Effector memory CD4-positive, alpha-beta T cell (primary cell): ENCODE measurements around the gene LRRC18.

Experiments
- DNase-seq, 3 donors: peaks; one replicate each; pipeline ENCODE4 v3.0.0-alpha.2; 2020
- H3K27ac ChIP-seq: 2 replicates; pipeline ENCODE4 v1.7.0; 2013; ENCODE audit warnings: mild to moderate bottlenecking, low read length, moderate library complexity; ENCODE audit not compliant: insufficient read depth, poor library complexity, severe bottlenecking
- H3K27me3 ChIP-seq: replicated peaks from 2 replicates; pipeline ENCODE4 v1.7.0; 2013; ENCODE audit warnings: mild to moderate bottlenecking, low read length; ENCODE audit not compliant: insufficient read depth, control insufficient read depth, poor library complexity, severe bottlenecking
- H3K36me3 ChIP-seq: 2 replicates; pipeline ENCODE4 v1.7.0; 2013; ENCODE audit warnings: mild to moderate bottlenecking, low read length, moderate library complexity; ENCODE audit not compliant: control insufficient read depth, insufficient read depth
- H3K4me1 ChIP-seq: 2 replicates; pipeline ENCODE4 v1.7.0; 2013; ENCODE audit warnings: low read length, mild to moderate bottlenecking; ENCODE audit not compliant: control insufficient read depth, insufficient read depth, poor library complexity, severe bottlenecking
- H3K4me3 ChIP-seq: 2 replicates; pipeline ENCODE4 v1.7.0; 2013; ENCODE audit warnings: low read length, low read depth, mild to moderate bottlenecking; ENCODE audit not compliant: insufficient read depth, poor library complexity, severe bottlenecking
- H3K9me3 ChIP-seq: 2 replicates; pipeline ENCODE4 v1.7.0; 2013; ENCODE audit warnings: mild to moderate bottlenecking, low read length, moderate library complexity; ENCODE audit not compliant: control insufficient read depth
- total RNA-seq, 3 donors: gene quantifications; one replicate each; lab custom pipeline; 2026; lab: John Stamatoyannopoulos, UW

LRRC18 gene
- total RNA-seq, result 0 reads per million in 3 donors

- H3K36me3 ChIP-seq, result no peaks in the 10 kb centered on the region
- H3K27me3 ChIP-seq, result no peaks in the 10 kb centered on the region
- no peaks in the 10 kb centered on the region for H3K9me3 ChIP-seq
- H3K27ac ChIP-seq, result no peak within 1 kb of the TSS
- no peaks in the 10 kb centered on the region for H3K4me1 ChIP-seq
- DNase-seq, result no peak
- no peak within 1 kb of the TSS for H3K4me3 ChIP-seq
Observed at GRCh38 chr10:48939790-48940325, at the start of gene LRRC18. Gene LRRC18 (minus strand): TSS chr10:48939840. CDS start chr10:48914155, 25,685 bp downstream.

GRCh38 chr10:48985621-48986158, 46.0 kb upstream of the LRRC18 start:
- no peaks in the 10 kb centered on the region for H3K4me1 ChIP-seq
- no peaks in the 10 kb centered on the region for H3K9me3 ChIP-seq

DNA sequence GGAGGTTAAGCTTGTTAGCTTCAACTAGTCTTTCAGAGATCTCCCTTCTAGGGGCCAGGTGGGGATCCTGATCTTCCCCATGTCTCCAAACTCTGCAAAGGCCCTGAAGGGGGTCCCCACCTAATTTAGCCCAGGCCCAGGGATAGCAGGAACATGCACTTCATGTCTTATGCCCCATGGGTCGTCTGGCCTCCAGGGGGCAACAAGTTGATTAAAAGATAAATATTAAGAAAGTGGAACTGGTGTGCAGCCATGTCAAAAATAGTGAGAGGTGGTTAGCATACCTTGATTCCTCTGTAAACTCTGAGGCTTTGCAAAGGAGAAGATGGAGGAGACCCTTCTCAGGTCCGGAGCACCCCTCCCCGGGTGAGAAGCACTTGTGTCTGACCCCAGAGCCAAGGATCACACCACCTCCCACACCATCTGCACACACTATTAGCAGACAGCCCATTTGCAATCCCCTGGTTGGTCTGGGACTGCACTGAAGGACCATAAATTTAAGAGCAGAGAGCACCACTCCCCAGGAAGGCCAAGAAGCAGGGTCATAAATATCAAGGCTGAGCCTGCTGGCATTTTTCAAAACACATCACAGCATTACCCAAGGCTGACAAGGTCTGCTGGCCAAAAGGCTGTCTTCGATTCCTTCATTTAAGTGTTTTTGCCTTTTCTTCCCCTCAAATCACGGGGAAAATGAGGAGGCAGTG, 44.2 kb upstream of the LRRC18 start:
- no peak overlapping the region for H3K4me3 ChIP-seq
- no peak for DNase-seq
- no peaks in the 10 kb centered on the region for H3K4me1 ChIP-seq
- H3K27ac ChIP-seq, result no peak overlapping the region
- H3K36me3 ChIP-seq, result no peaks in the 10 kb centered on the region
- H3K27me3 ChIP-seq, result no peaks in the 10 kb centered on the region
- H3K9me3 ChIP-seq, result no peaks in the 10 kb centered on the region

More at GRCh38 chr10:48985621-48986158, 46.0 kb upstream of the LRRC18 start:
- Histone ChIP-seq H3K27me3 (no peaks in the 10 kb centered on the region), H3K36me3 (no peaks in the 10 kb centered on the region), H3K27ac (no peak overlapping the region), H3K4me3 (no peak overlapping the region)
- DNase-seq, result no peak

DNA sequence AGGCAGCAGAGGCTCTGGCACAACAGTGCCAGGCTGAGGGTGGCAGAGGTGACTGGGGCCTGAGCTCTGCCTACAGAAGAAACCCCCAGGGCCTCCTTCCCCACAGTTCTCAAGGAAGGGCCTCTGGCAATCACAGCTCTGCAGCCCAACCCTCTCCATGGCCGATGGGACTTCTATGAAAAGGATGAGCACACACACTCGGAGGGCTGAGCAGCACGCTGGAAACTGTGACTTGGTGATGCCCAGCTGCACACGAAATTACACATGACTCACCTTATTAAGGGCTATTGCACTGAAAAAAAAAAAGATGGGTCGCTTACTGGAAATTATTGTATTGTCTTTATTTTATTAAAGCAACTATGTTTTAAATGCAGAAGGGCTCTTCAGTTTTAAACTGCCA, 42.9 kb upstream of the LRRC18 start:
- Histone ChIP-seq H3K27me3 (no peaks in the 10 kb centered on the region), H3K4me1 (no peaks in the 10 kb centered on the region), H3K4me3 (no peak overlapping the region), H3K36me3 (no peaks in the 10 kb centered on the region), H3K9me3 (no peaks in the 10 kb centered on the region), H3K27ac (no peak overlapping the region)
- no peak for DNase-seq

DNA sequence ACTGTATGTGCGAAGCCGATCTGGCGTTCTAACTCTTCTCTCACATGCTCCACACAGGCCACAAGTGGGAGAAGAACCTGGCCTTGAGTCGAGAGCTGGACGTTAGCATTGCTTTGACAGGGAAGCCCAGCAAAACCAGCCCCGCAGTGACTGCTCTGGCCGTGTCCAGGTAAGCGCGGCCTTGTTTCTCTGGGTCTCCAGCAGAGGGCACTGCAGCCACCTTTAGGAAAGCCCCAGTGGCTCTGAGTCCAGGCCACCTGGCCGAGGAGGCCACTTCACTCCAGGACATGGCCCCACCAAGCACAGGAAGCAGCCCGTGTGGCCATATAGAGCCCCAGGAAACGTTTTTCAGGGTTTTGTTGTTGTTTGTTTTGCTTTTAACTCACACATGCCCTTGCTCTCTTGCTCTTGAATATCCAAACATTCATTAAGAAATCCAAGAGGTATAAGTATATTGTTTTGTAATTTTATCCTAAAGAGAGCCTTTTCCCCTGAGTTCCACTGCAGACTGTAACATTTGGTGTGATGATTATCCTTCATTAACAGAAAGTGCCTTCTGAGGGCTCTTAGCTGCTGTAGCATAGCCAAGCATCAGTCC, 41.8 kb upstream of the LRRC18 start:
- no peak overlapping the region for H3K4me3 ChIP-seq
- no peaks in the 10 kb centered on the region for H3K9me3 ChIP-seq
- H3K4me1 ChIP-seq, result no peaks in the 10 kb centered on the region
- no peaks in the 10 kb centered on the region for H3K27me3 ChIP-seq
- H3K27ac ChIP-seq, result no peak overlapping the region
- no peaks in the 10 kb centered on the region for H3K36me3 ChIP-seq
- peak in 1 of 3 donors; percentile 3 for DNase-seq

- Histone ChIP-seq H3K27ac (no peak overlapping the region), H3K9me3 (no peaks in the 10 kb centered on the region), H3K27me3 (no peaks in the 10 kb centered on the region), H3K4me3 (no peak overlapping the region), H3K4me1 (no peaks in the 10 kb centered on the region), H3K36me3 (no peaks in the 10 kb centered on the region)
- no peak for DNase-seq
Observed at GRCh38 chr10:48978318-48978717, 38.7 kb upstream of the LRRC18 start.

DNA sequence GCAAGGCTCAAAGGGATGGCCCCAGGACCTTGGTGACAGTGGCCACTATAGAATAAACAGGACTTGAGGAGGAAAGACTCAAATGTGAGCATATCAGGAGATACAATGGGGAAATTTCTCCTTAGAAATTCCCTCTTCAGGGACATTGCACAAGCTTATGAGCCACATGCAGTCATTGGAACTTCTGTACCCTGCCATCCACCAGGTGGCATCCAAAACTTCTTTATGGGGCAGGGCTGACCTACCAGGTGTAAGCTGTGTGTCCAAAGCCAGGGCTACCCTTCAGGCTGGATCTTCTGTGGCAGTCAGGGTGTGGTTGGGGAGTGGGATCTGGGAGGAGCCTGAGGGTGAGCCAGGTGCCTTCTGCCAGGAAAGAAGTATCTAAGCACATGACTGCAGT, 36.6 kb upstream of the LRRC18 start:
- no peak overlapping the region for H3K27ac ChIP-seq
- H3K36me3 ChIP-seq, result no peaks in the 10 kb centered on the region
- DNase-seq, result no peak
- no peaks in the 10 kb centered on the region for H3K27me3 ChIP-seq
- no peaks in the 10 kb centered on the region for H3K4me1 ChIP-seq
- H3K4me3 ChIP-seq, result no peak overlapping the region
- no peaks in the 10 kb centered on the region for H3K9me3 ChIP-seq

GRCh38 chr10:48974510-48975156, 35.0 kb upstream of the LRRC18 start:
- Histone ChIP-seq H3K9me3 (no peaks in the 10 kb centered on the region), H3K36me3 (no peaks in the 10 kb centered on the region), H3K4me3 (no peak overlapping the region), H3K27ac (no peak overlapping the region), H3K27me3 (no peaks in the 10 kb centered on the region), H3K4me1 (no peaks in the 10 kb centered on the region)
- DNase-seq, result no peak

- Histone ChIP-seq H3K9me3 (no peaks in the 10 kb centered on the region), H3K4me1 (no peaks in the 10 kb centered on the region), H3K36me3 (no peaks in the 10 kb centered on the region), H3K27ac (no peak overlapping the region), H3K4me3 (no peak overlapping the region), H3K27me3 (no peaks in the 10 kb centered on the region)
- DNase-seq, result no peak
Observed at GRCh38 chr10:48973065-48973464, 33.4 kb upstream of the LRRC18 start.

DNA sequence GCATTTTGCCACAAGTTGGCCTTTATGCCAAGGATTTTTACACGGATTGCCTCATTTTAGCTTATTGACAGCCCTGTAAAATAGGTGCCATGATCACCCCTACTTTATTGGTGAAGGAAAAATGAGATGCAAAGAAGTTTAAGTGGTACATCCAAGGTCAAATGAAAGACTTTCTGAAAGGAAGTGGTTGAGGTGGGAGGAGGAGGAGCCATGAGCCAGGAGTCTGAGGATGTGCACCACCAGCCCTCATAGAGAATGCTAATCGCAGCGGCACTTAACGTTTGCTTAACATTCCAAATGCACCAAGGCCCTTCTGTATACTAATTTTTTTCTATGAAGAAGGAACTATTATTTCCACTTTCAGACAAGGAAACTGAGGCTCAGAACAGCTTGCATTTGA, 31.0 kb upstream of the LRRC18 start:
- Histone ChIP-seq H3K36me3 (no peaks in the 10 kb centered on the region), H3K4me3 (no peak overlapping the region), H3K4me1 (no peaks in the 10 kb centered on the region), H3K9me3 (no peaks in the 10 kb centered on the region), H3K27ac (no peak overlapping the region), H3K27me3 (no peaks in the 10 kb centered on the region)
- no peak for DNase-seq
